WTC11 (cell line): ENCODE results near the gene MGAT5B. TPM values are rescaled to one million over a fixed set of nuclear protein-coding genes. Genes with fewer than 3 reads are reported as not detected.

Experiments
- ATAC-seq: fragments of 200-7000 bp; cut with Tn5 transposase; 2 replicates; pipeline ENCODE4 v1.10.0; 2021; ENCODE audit warnings: mild to moderate bottlenecking, moderate library complexity
- CTCF ChIA-PET: fragments of 300-600 bp; sonication (Branson Sonifier 250); formaldehyde crosslinking; loops from one replicate; lab custom pipeline; 2021; ENCODE audit warnings: antibody characterized with exemption; lab: Charles Lee
- POLR2A ChIA-PET: fragments of 350-600 bp; sonication (Branson Sonifier 250); formaldehyde crosslinking; loops from one replicate; lab custom pipeline; 2021; ENCODE audit warnings: antibody characterized with exemption; lab: Charles Lee
- DNase-seq: peaks from one replicate; pipeline ENCODE4 v3.0.0; 2021; ENCODE audit warnings: low spot score
- H3K27ac Mint-ChIP-seq: 2 replicates; pipeline ENCODE4 v1.8.0; 2021; ENCODE audit warnings: mixed read lengths
- H3K27me3 Mint-ChIP-seq: 2 replicates; pipeline ENCODE4 v1.8.0; 2021; ENCODE audit warnings: low read depth, mild to moderate bottlenecking, moderate library complexity, mixed read lengths
- H3K36me3 Mint-ChIP-seq: 2 replicates; pipeline ENCODE4 v1.8.0; 2021; ENCODE audit warnings: mixed read lengths
- H3K4me1 Mint-ChIP-seq: 2 replicates; pipeline ENCODE4 v1.8.0; 2022; ENCODE audit warnings: mixed read lengths
- H3K4me3 Mint-ChIP-seq: 2 replicates; pipeline ENCODE4 v1.8.0; 2021; ENCODE audit warnings: mild to moderate bottlenecking, moderate library complexity, mixed read lengths
- H3K9me3 Mint-ChIP-seq: 2 replicates; pipeline ENCODE4 v1.8.0; 2021; ENCODE audit warnings: mixed read lengths
- CBFB ChIP-seq: sonication (generic); formaldehyde crosslinking; IDR thresholded peaks from 2 replicates; pipeline ENCODE4 v1.8.1; 2022; ENCODE audit warnings: mild to moderate bottlenecking, low read depth, missing genetic modification reagents
- CREB1 ChIP-seq: sonication (generic); formaldehyde crosslinking; IDR thresholded peaks from 2 replicates; pipeline ENCODE4 v1.8.0; 2023; ENCODE audit warnings: mild to moderate bottlenecking, missing genetic modification reagents
- ESRRA ChIP-seq: sonication (generic); formaldehyde crosslinking; IDR thresholded peaks from 2 replicates; pipeline ENCODE4 v1.8.1; 2022; ENCODE audit warnings: mild to moderate bottlenecking, missing genetic modification reagents, borderline replicate concordance
- FOXJ3 ChIP-seq: sonication (generic); formaldehyde crosslinking; IDR thresholded peaks from 2 replicates; pipeline ENCODE4 v1.9.0; 2021; ENCODE audit warnings: missing genetic modification reagents, mild to moderate bottlenecking, borderline replicate concordance
- FOXK1 ChIP-seq: sonication (generic); formaldehyde crosslinking; IDR thresholded peaks from 2 replicates; pipeline ENCODE4 v1.8.0; 2022; ENCODE audit warnings: mild to moderate bottlenecking, moderate library complexity, missing genetic modification reagents
- IRF2 ChIP-seq: sonication (generic); formaldehyde crosslinking; IDR thresholded peaks from 2 replicates; pipeline ENCODE4 v1.8.0; 2022; ENCODE audit warnings: low read depth, missing genetic modification reagents, borderline replicate concordance
- MYBL2 ChIP-seq: sonication (generic); formaldehyde crosslinking; IDR thresholded peaks from 2 replicates; pipeline ENCODE4 v1.8.1; 2023; ENCODE audit warnings: mild to moderate bottlenecking, moderate library complexity, missing genetic modification reagents
- NFATC4 ChIP-seq: fragments of 250-450 bp; sonication (Bioruptor Pico); IDR thresholded peaks from 2 replicates; pipeline ENCODE4 v1.9.0; 2021; ENCODE audit warnings: mild to moderate bottlenecking
- SMAD4 ChIP-seq: sonication (generic); formaldehyde crosslinking; IDR thresholded peaks from 2 replicates; pipeline ENCODE4 v1.8.0; 2022; ENCODE audit warnings: mild to moderate bottlenecking, missing genetic modification reagents
- TCF7 ChIP-seq: sonication (generic); formaldehyde crosslinking; IDR thresholded peaks from 2 replicates; pipeline ENCODE4 v1.8.0; 2022; ENCODE audit warnings: mild to moderate bottlenecking, low read depth, missing genetic modification reagents, moderate library complexity
- TEAD1 ChIP-seq: sonication (generic); formaldehyde crosslinking; IDR thresholded peaks from 2 replicates; pipeline ENCODE4 v1.8.0; 2022; ENCODE audit warnings: mild to moderate bottlenecking, missing genetic modification reagents
- TEAD4 ChIP-seq: sonication (generic); formaldehyde crosslinking; IDR thresholded peaks from 2 replicates; pipeline ENCODE4 v1.8.0; 2022; ENCODE audit warnings: mild to moderate bottlenecking, missing genetic modification reagents
- TP53 ChIP-seq: sonication (generic); formaldehyde crosslinking; IDR thresholded peaks from 2 replicates; pipeline ENCODE4 v1.8.1; 2023; ENCODE audit warnings: mild to moderate bottlenecking, missing genetic modification reagents
- ZNF138 ChIP-seq: sonication (generic); formaldehyde crosslinking; conservative IDR thresholded peaks from 2 replicates; pipeline ENCODE4 v1.8.1; 2022; ENCODE audit warnings: mild to moderate bottlenecking, moderate library complexity, missing genetic modification reagents
- ZNF219 ChIP-seq: sonication (generic); formaldehyde crosslinking; IDR thresholded peaks from 2 replicates; pipeline ENCODE4 v1.8.0; 2023; ENCODE audit warnings: missing genetic modification reagents, mild to moderate bottlenecking, borderline replicate concordance
- ZNF416 ChIP-seq: fragments of 250-450 bp; sonication (Bioruptor Pico); IDR thresholded peaks from 2 replicates; pipeline ENCODE4 v1.9.0; 2021; ENCODE audit warnings: mild to moderate bottlenecking, inconsistent platforms
- ZNF671 ChIP-seq: fragments of 250-450 bp; sonication (Bioruptor Pico); IDR thresholded peaks from 2 replicates; pipeline ENCODE4 v1.8.0; 2021; ENCODE audit warnings: mild to moderate bottlenecking
- total RNA-seq: library from RNA; stranded (reverse); gene quantifications from 3 replicates; pipeline ENCODE4 v1.2.3, GENCODE V29; 2021
- TF ChIP-seq, protein P1 (sequence below): fragments of 250-450 bp; sonication (Bioruptor Pico); IDR thresholded peaks from 2 replicates; pipeline ENCODE4 v1.9.0; 2021; ENCODE audit warnings: mild to moderate bottlenecking
- TF ChIP-seq, protein P2 (sequence below): fragments of 250-450 bp; sonication (Bioruptor Pico); IDR thresholded peaks from 2 replicates; pipeline ENCODE4 v1.9.0; 2021; ENCODE audit warnings: mild to moderate bottlenecking
- TF ChIP-seq, protein P3 (sequence below): fragments of 250-450 bp; sonication (Bioruptor Pico); IDR thresholded peaks from 2 replicates; pipeline ENCODE4 v1.8.0; 2021; ENCODE audit warnings: mild to moderate bottlenecking
- TF ChIP-seq, protein P4 (sequence below): sonication (generic); formaldehyde crosslinking; IDR thresholded peaks from 2 replicates; pipeline ENCODE4 v1.8.0; 2022; ENCODE audit warnings: mild to moderate bottlenecking, missing genetic modification reagents
- TF ChIP-seq, protein P5 (sequence below): sonication (generic); formaldehyde crosslinking; conservative IDR thresholded peaks from 2 replicates; pipeline ENCODE4 v1.8.1; 2023; ENCODE audit warnings: mild to moderate bottlenecking, low read depth, missing genetic modification reagents, moderate library complexity

MGAT5B gene
- total RNA-seq, 1 experiment from 2014 or later, result 11.6 TPM

DNA sequence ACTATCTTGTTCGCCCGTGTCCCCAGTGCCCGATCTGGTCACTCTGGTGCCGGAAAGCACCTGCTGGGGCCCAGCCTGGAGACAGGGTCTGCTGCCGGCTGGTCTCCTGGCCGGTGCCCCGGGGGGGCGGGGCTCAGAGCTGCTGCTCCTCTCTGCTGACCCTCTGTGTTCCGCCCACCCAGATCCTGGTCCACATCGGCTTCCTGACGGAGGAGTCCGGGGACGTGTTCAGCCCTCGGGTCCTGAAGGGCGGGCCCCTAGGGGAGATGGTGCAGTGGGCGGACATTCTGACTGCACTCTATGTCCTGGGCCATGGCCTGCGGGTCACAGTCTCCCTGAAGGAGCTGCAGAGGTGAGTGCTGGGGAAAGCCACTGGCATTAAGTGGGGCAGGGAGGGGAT, 37.6 kb downstream of the MGAT5B start (continued):
- TF ChIP-seq ZNF138 (CRISPR knock-in tag), result no peak
- TF ChIP-seq, protein P1, sequence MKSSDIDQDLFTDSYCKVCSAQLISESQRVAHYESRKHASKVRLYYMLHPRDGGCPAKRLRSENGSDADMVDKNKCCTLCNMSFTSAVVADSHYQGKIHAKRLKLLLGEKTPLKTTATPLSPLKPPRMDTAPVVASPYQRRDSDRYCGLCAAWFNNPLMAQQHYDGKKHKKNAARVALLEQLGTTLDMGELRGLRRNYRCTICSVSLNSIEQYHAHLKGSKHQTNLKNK, result no peak
- TF ChIP-seq, protein P2, sequence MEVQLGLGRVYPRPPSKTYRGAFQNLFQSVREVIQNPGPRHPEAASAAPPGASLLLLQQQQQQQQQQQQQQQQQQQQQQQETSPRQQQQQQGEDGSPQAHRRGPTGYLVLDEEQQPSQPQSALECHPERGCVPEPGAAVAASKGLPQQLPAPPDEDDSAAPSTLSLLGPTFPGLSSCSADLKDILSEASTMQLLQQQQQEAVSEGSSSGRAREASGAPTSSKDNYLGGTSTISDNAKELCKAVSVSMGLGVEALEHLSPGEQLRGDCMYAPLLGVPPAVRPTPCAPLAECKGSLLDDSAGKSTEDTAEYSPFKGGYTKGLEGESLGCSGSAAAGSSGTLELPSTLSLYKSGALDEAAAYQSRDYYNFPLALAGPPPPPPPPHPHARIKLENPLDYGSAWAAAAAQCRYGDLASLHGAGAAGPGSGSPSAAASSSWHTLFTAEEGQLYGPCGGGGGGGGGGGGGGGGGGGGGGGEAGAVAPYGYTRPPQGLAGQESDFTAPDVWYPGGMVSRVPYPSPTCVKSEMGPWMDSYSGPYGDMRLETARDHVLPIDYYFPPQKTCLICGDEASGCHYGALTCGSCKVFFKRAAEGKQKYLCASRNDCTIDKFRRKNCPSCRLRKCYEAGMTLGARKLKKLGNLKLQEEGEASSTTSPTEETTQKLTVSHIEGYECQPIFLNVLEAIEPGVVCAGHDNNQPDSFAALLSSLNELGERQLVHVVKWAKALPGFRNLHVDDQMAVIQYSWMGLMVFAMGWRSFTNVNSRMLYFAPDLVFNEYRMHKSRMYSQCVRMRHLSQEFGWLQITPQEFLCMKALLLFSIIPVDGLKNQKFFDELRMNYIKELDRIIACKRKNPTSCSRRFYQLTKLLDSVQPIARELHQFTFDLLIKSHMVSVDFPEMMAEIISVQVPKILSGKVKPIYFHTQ, result no peak

DNA sequence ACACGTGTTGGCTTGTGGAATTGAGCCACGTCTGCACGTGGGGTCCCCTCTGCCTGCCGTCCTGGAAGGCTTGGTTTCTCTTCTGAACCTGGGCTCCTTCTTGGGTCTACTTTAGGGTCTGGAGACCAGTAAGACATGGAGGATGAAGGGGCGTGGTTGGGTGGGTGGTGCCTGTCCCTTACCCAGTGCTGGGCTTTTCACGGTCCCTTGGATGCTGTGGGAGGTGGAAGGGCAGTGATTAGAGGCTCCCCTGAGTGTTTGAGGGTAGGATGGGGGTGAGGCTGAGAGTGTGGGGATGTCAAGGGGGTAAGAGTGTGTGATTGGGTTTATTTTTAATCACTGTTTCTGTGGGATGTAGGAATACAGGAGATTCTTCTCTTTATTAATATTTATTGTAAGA, 38.3 kb downstream of the MGAT5B start:
- Mint-ChIP-seq H3K36me3 (peaks cover 6% of the 10 kb centered on the region), H3K4me1 (peaks cover 17% of the 10 kb centered on the region), H3K27ac (no peak overlapping the region), H3K4me3 (no peak overlapping the region), H3K9me3 (peaks cover 8% of the 10 kb centered on the region), H3K27me3 (no peaks in the 10 kb centered on the region)
- CTCF ChIA-PET, result interaction anchor here (1.6 kb wide), 1 partner anchor 39 kb away, joined by 5 read pairs; no protein-coding TSS in a partner anchor
- ATAC-seq, result no peak
- no peak for DNase-seq
- POLR2A ChIA-PET, result no interaction called here
- TF ChIP-seq, protein P3, sequence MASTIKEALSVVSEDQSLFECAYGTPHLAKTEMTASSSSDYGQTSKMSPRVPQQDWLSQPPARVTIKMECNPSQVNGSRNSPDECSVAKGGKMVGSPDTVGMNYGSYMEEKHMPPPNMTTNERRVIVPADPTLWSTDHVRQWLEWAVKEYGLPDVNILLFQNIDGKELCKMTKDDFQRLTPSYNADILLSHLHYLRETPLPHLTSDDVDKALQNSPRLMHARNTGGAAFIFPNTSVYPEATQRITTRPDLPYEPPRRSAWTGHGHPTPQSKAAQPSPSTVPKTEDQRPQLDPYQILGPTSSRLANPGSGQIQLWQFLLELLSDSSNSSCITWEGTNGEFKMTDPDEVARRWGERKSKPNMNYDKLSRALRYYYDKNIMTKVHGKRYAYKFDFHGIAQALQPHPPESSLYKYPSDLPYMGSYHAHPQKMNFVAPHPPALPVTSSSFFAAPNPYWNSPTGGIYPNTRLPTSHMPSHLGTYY (CRISPR knock-in tag), result no peak
- TF ChIP-seq ZNF671, result no peak
- no peak for TF ChIP-seq MYBL2 (CRISPR knock-in tag)
- TF ChIP-seq CREB1 (CRISPR knock-in tag), result no peak
- TF ChIP-seq, protein P4, sequence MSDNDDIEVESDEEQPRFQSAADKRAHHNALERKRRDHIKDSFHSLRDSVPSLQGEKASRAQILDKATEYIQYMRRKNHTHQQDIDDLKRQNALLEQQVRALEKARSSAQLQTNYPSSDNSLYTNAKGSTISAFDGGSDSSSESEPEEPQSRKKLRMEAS (CRISPR knock-in tag), result no peak
- no peak for TF ChIP-seq NFATC4

DNA sequence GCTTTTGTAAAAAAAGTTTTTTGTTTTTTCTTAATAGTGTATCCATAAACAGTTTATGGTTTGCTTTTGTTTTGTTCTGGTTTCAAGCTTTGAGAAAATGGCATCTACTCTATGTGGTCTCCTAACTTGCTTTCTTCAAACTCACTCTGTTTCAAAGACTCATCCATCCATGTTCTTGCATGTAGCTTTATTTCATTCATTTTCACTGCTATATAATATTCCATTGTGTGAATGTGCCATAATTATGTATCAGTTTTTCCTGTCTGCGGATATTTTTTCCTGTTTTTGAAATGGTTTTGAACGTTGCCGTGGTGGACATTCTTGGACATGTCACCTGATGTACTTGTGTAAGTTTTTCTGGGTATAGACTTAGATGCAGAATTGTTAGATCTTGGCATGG, 39.1 kb downstream of the MGAT5B start:
- Mint-ChIP-seq H3K4me3 (no peak overlapping the region), H3K27me3 (no peaks in the 10 kb centered on the region), H3K9me3 (peaks cover 8% of the 10 kb centered on the region), H3K27ac (no peak overlapping the region), H3K4me1 (peaks cover 17% of the 10 kb centered on the region), H3K36me3 (peaks cover 6% of the 10 kb centered on the region)
- ATAC-seq (no peak), DNase-seq (no peak)
- CTCF ChIA-PET, result no interaction called here
- POLR2A ChIA-PET, result no interaction called here
- TF ChIP-seq, protein P5, sequence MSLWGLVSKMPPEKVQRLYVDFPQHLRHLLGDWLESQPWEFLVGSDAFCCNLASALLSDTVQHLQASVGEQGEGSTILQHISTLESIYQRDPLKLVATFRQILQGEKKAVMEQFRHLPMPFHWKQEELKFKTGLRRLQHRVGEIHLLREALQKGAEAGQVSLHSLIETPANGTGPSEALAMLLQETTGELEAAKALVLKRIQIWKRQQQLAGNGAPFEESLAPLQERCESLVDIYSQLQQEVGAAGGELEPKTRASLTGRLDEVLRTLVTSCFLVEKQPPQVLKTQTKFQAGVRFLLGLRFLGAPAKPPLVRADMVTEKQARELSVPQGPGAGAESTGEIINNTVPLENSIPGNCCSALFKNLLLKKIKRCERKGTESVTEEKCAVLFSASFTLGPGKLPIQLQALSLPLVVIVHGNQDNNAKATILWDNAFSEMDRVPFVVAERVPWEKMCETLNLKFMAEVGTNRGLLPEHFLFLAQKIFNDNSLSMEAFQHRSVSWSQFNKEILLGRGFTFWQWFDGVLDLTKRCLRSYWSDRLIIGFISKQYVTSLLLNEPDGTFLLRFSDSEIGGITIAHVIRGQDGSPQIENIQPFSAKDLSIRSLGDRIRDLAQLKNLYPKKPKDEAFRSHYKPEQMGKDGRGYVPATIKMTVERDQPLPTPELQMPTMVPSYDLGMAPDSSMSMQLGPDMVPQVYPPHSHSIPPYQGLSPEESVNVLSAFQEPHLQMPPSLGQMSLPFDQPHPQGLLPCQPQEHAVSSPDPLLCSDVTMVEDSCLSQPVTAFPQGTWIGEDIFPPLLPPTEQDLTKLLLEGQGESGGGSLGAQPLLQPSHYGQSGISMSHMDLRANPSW (CRISPR knock-in tag), result no peak
- TF ChIP-seq TP53 (CRISPR knock-in tag) (no peak), ZNF219 (CRISPR knock-in tag) (no peak), SMAD4 (CRISPR knock-in tag) (no peak), IRF2 (CRISPR knock-in tag) (no peak), TEAD1 (CRISPR knock-in tag) (no peak), ZNF416 (CRISPR knock-in tag) (no peak), FOXK1 (CRISPR knock-in tag) (no peak), FOXJ3 (CRISPR knock-in tag) (no peak), TCF7 (no peak), ZNF671 (no peak), ESRRA (CRISPR knock-in tag) (no peak), TEAD4 (CRISPR knock-in tag) (no peak), CBFB (CRISPR knock-in tag) (no peak)
- TF ChIP-seq, protein P2, result no peak
- TF ChIP-seq, protein P1, result no peak
